SK-N-SH (cell line): ENCODE data around the gene CLPX. TPM values are rescaled to one million over a fixed set of nuclear protein-coding genes. Genes with fewer than 3 reads are reported as not detected.

ENCODE experiments used
- CTCF ChIA-PET: fragments of 300-600, 350-600 bp; formaldehyde crosslinking; extraction: SDS; loops from one replicate; lab custom pipeline; 2021; lab: Yijun Ruan, JAX
- POLR2A ChIA-PET: fragments of 350-600 bp; sonication (Branson Sonifier 250); formaldehyde crosslinking; extraction: SDS; loops from one replicate; lab custom pipeline; 2020; ENCODE audit warnings: antibody characterized with exemption, inconsistent platforms; lab: Yijun Ruan, JAX
- DNase-seq: peaks from one replicate; pipeline ENCODE4 v3.0.0; 2012
- H2AFZ ChIP-seq: fragments of 200-600 bp; sonication (generic); 2 replicates; pipeline ENCODE4 v1.8.1; 2016; ENCODE audit warnings: antibody characterized with exemption, mild to moderate bottlenecking, low read depth
- H3F3A ChIP-seq: fragments of 200-600 bp; sonication (generic); replicated peaks from 2 replicates; pipeline ENCODE3; 2016; ENCODE audit warnings: antibody characterized with exemption, mild to moderate bottlenecking; ENCODE audit not compliant: insufficient read depth
- H3K27ac ChIP-seq, 2 experiments: fragments of 200-500 bp in 1 of 2; fragments of 200-600 bp in 1 of 2; sonication (Bioruptor generic) in 1 of 2; sonication (generic), shearing (Covaris generic) in 1 of 2; 2 replicates each; pipeline versions ENCODE4 v1.5.1 to v1.6.1; 2014 to 2016; ENCODE audit warnings: low read depth in 2 of 2, inconsistent platforms in 1 of 2, low read length in 1 of 2, mild to moderate bottlenecking in 1 of 2, mixed read lengths in 1 of 2
- H3K27me3 ChIP-seq: fragments of 200-600 bp; sonication (generic), shearing (Covaris generic); 2 replicates; pipeline ENCODE4 v1.6.1; 2016; ENCODE audit warnings: mixed run types; ENCODE audit not compliant: insufficient read depth
- H3K36me3 ChIP-seq, 2 experiments: fragments of 200-500 bp in 1 of 2; fragments of 200-600 bp in 1 of 2; sonication (Bioruptor generic) in 1 of 2; sonication (generic) in 1 of 2; replicated peaks in 1 of 2; 2 replicates each; pipeline versions ENCODE3 to v1.5.1; 2014 to 2016; ENCODE audit warnings: low read length in 1 of 2, mild to moderate bottlenecking in 1 of 2; ENCODE audit not compliant: insufficient read depth in 2 of 2, control insufficient read depth in 1 of 2
- H3K4me1 ChIP-seq, 2 experiments: fragments of 200-500 bp in 1 of 2; fragments of 200-600 bp in 1 of 2; sonication (Bioruptor generic) in 1 of 2; sonication (generic), shearing (Covaris generic) in 1 of 2; 2 replicates each; pipeline versions ENCODE4 v1.5.1 to v1.6.1; 2014 to 2016; ENCODE audit warnings: low read depth in 1 of 2, low read length in 1 of 2, mixed run types in 1 of 2; ENCODE audit not compliant: insufficient read depth in 2 of 2, control insufficient read depth in 1 of 2
- H3K4me2 ChIP-seq: fragments of 200-600 bp; sonication (generic), shearing (Covaris generic); 2 replicates; pipeline ENCODE4 v1.6.1; 2017; ENCODE audit warnings: mixed run types
- H3K4me3 ChIP-seq, 2 experiments: fragments of 200-500 bp in 1 of 2; fragments of 200-600 bp in 1 of 2; sonication (Bioruptor generic) in 1 of 2; sonication (generic), shearing (Covaris generic) in 1 of 2; 2 replicates each; pipeline versions ENCODE4 v1.5.1 to v1.8.1; 2014 to 2016; ENCODE audit warnings: low read depth in 2 of 2, inconsistent platforms in 1 of 2, low read length in 1 of 2, mild to moderate bottlenecking in 1 of 2, mixed read lengths in 1 of 2, moderate library complexity in 1 of 2
- H3K79me2 ChIP-seq: fragments of 200-600 bp; sonication (generic); 2 replicates; pipeline ENCODE4 v1.8.1; 2017; ENCODE audit warnings: mild to moderate bottlenecking; ENCODE audit not compliant: insufficient read depth
- H3K9ac ChIP-seq: fragments of 200-600 bp; sonication (generic); 2 replicates; pipeline ENCODE4 v1.6.1; 2017; ENCODE audit warnings: mixed run types
- H3K9me2 ChIP-seq: fragments of 200-600 bp; sonication (generic); 2 replicates; pipeline ENCODE4 v1.6.1; 2017; ENCODE audit warnings: mixed run types
- H3K9me3 ChIP-seq: fragments of 200-600 bp; sonication (generic); 2 replicates; pipeline ENCODE4 v1.6.1; 2017; ENCODE audit warnings: mixed run types, mild to moderate bottlenecking, moderate library complexity
- H4K20me1 ChIP-seq: fragments of 200-600 bp; sonication (generic); 2 replicates; pipeline ENCODE4 v1.6.1; 2017; ENCODE audit warnings: mild to moderate bottlenecking, mixed run types; ENCODE audit not compliant: insufficient read depth
- EP300 ChIP-seq, 2 experiments: IDR thresholded peaks; 2 replicates each; pipeline versions ENCODE4 v1.4.0 to v1.6.1; 2012; ENCODE audit warnings: borderline replicate concordance in 1 of 2, low read depth in 1 of 2, low read length in 1 of 2
- REST ChIP-seq: IDR thresholded peaks from 2 replicates; pipeline ENCODE4 v1.6.1; 2012; ENCODE audit warnings: mild to moderate bottlenecking, low read depth, low read length, moderate library complexity
- TAF1 ChIP-seq: IDR thresholded peaks from 2 replicates; pipeline ENCODE4 v1.6.1; 2012; ENCODE audit warnings: low read depth, mild to moderate bottlenecking, low read length, moderate library complexity, borderline replicate concordance
- TCF12 ChIP-seq: IDR thresholded peaks from 2 replicates; pipeline ENCODE4 v1.4.0; 2012
- WGBS: methylation state at CpG from one replicate; pipeline ENCODE4 v1.1.6; 2017; ENCODE audit warnings: low lambda C conversion rate; 5-methylcytosine and 5-hydroxymethylcytosine counted together
- polyA plus RNA-seq, 3 experiments: library from polyadenylated mRNA; depleted of rRNA; stranded (reverse); fragments of >200 nt; gene quantifications; 2 replicates each; pipeline ENCODE4 v1.2.3, GENCODE V29; 2012
- small RNA-seq, 7 experiments: library from RNA; depleted of rRNA; stranded (forward); fragments of <200 nt; gene quantifications; one replicate each; pipeline ENCODE3, GENCODE V24; 2012

CLPX gene
- polyA plus RNA-seq, 1 of the 3 experiments (the other 2 are of a cell fraction) = 12.9 TPM

DNA sequence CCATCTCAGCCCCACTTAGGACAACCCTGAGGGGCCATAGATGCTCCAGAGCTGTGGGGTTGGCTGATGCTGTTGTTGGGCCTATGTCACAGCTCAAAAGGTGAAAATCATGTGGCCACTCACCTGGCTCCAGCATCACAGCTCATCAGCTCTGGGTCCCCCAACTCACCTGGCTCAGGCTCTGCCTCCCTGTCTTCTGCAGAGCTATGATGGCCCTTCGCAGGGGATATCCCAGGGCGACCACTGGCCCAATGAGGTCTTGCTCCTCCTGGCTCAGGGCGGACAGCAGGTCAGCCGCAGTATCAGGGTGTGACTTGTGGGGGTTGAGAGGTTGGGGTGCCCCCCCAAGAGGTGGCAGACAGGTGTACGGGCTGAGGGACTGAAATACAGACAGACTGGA lies 85.8 kb downstream of the CLPX start:
- Histone ChIP-seq H3K4me3 (no peak overlapping the region), H2AFZ (no peak overlapping the region), H4K20me1 (no peaks in the 10 kb centered on the region), H3K4me1 (no peaks in the 10 kb centered on the region; a peak in 1 of 4 replicates), H3K36me3 (peaks cover 20 to 59% of the 10 kb centered on the region in 2 experiments), H3K9me2 (no peaks in the 10 kb centered on the region), H3K9ac (no peak overlapping the region), H3K27me3 (no peaks in the 10 kb centered on the region), H3K79me2 (no peaks in the 10 kb centered on the region), H3F3A (no peaks in the 10 kb centered on the region), H3K9me3 (no peaks in the 10 kb centered on the region), H3K27ac (no peak overlapping the region), H3K4me2 (no peak overlapping the region)
- 100% methylated on average over 3 of the region's 5 CpGs for WGBS
- ChIA-PET CTCF (interaction anchor here (0.6 to 6.1 kb wide), 4 partner anchors 13 to 403 kb away, joined by 3 to 109 read pairs (median 4); no protein-coding TSS in a partner anchor), POLR2A (no interaction called here)
- DNase-seq = no peak
- TF ChIP-seq EP300 (IDR thresholded peaks at IDR 0.05; ENCODE audit: borderline replicate concordance in 1 of 2, low read depth in 1 of 2, low read length in 1 of 2) (no peak), REST (no peak), TCF12 (no peak), TAF1 (no peak)

Small RNA genes within 50 kb of the gene (small RNA-seq; reads per million reads assigned to genes)
- gene AC013553.1 (0 reads per million in 7 experiments), gene AC068213.1 (0 reads per million in 7 experiments), gene RNU6-686P (0 reads per million in 7 experiments)

Other genes starting within 250 kb of the CLPX start
- 56.5 and 57.1 TPM in 2 replicates for gene SPG21, start 195.4 kb downstream of the CLPX start, polyA plus RNA-seq (2012; rRNA removed)
- gene MTFMT, start 155.7 kb downstream of the CLPX start, polyA plus RNA-seq (2012; rRNA removed) = 12.1 and 12.7 TPM in 2 replicates
- gene SLC51B, start 140.0 kb downstream of the CLPX start, polyA plus RNA-seq (2012; rRNA removed) = not detected in 2 replicates
- gene RASL12, start 117.4 kb downstream of the CLPX start, polyA plus RNA-seq (2012; rRNA removed) = not detected in 2 replicates
- gene KBTBD13, start 108.6 kb downstream of the CLPX start, polyA plus RNA-seq (2012; rRNA removed) = not detected in 2 replicates
- 1.8 and 1.9 TPM in 2 replicates for gene UBAP1L, start 70.1 kb downstream of the CLPX start, polyA plus RNA-seq (2012; rRNA removed)
- gene PDCD7, start 51.5 kb downstream of the CLPX start, polyA plus RNA-seq (2012; rRNA removed) = 15.3 and 17.5 TPM in 2 replicates
- gene CILP, start 26.1 kb upstream of the CLPX start, polyA plus RNA-seq (2012; rRNA removed) = 0.03 and 0.15 TPM in 2 replicates
- gene PARP16, start 101.5 kb upstream of the CLPX start, polyA plus RNA-seq (2012; rRNA removed) = 6.3 and 6.5 TPM in 2 replicates
- not detected in 2 replicates for gene RNU5A-1, start 110.7 kb upstream of the CLPX start, polyA plus RNA-seq (2012; rRNA removed)
- not detected in 2 replicates for gene RNU5B-1, start 119.3 kb upstream of the CLPX start, polyA plus RNA-seq (2012; rRNA removed)
- 0.37 and 0.43 TPM in 2 replicates for gene IGDCC3, start 192.7 kb upstream of the CLPX start, polyA plus RNA-seq (2012; rRNA removed)
- 0.15 and 0.21 TPM in 2 replicates for gene IGDCC4, start 237.6 kb upstream of the CLPX start, polyA plus RNA-seq (2012; rRNA removed)